ENCODE measurements around the gene CAMK1D. TPM values are rescaled to one million over a fixed set of nuclear protein-coding genes. Genes with fewer than 3 reads are reported as not detected.

The CAMK1D gene
- total and polyA plus RNA-seq, 2 donors: 11.2 to 14.6 TPM

DNA sequence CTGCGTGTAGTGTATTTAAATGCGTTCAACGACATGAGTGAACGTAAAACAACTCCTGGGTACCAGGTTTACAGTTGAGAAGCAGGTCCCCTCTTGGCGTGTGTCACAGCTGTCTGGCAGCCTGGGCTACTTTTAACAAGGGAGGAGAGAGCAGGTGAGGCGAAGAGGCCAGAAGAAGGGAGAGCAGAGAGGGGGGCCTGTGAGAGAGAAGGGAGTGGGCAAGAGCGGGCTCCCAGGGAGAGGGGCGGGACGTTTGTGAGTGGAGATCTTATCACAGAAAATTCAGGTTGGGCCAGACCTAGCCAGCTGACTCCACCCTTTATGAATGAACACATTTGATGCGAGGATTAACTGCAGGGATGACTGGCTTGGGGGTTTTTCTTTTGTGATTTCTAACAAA is 154.0 kb downstream of the CAMK1D start:
- no peaks in the 10 kb centered on the region for H3K9me3 ChIP-seq (ENCODE audit: control insufficient read depth in 2 of 2, insufficient read depth in 1 of 2, low read length in 1 of 2)
- WGBS: 72% methylated on average over 10 of the region's 10 CpGs
- no peak for DNase-seq (ENCODE audit: low read depth in 6 of 9, low spot score in 9 of 9)

DNA sequence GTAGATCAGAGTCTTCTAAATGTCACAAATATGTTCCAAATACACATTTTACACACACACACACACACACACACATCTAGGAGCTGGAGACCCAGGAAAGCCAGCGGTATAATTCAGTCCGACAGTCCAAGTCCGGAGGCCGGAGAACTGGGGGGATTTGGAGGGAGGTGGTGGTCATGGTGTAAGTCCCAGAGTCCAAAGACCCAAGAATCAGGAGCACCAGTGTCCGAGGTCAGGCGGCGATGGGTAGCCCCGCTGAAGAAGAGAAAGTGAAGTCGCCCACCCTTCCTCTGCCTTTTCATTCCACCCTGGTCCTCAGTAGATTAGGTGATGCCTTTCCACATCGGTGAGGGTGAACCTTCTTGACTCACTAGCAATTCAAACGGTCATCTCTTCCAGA is 154.8 kb downstream of the CAMK1D start:
- no peak overlapping the region for H3K4me3 ChIP-seq (ENCODE audit: low read length in 2 of 2)
- WGBS: 98% methylated on average over 11 of the region's 11 CpGs
- H3K4me1 ChIP-seq (ENCODE audit: control insufficient read depth in 2 of 2, insufficient read depth in 2 of 2, low read length in 2 of 2): peaks cover 32 to 77% of the 10 kb centered on the region in 2 donors
- DNase-seq (ENCODE audit: low read depth in 6 of 9, low spot score in 9 of 9): no peak
- H3K9me3 ChIP-seq (ENCODE audit: control insufficient read depth in 2 of 2, insufficient read depth in 1 of 2, low read length in 1 of 2): no peaks in the 10 kb centered on the region
- H3K27me3 ChIP-seq (ENCODE audit: control insufficient read depth in 2 of 2, insufficient read depth in 1 of 2, low read length in 1 of 2): no peaks in the 10 kb centered on the region
- no peak overlapping the region for H3K27ac ChIP-seq (ENCODE audit: low read depth in 1 of 2, low read length in 1 of 2)
- no peaks in the 10 kb centered on the region for H3K36me3 ChIP-seq (ENCODE audit: control insufficient read depth in 2 of 2, insufficient read depth in 2 of 2, low read length in 1 of 2)

More for the DNA sequence above, 154.0 kb downstream of the CAMK1D start:
- Histone ChIP-seq H3K27ac (ENCODE audit: low read depth in 1 of 2, low read length in 1 of 2) (peak overlapping the region in 1 of 2 donors; percentile 24), H3K27me3 (ENCODE audit: control insufficient read depth in 2 of 2, insufficient read depth in 1 of 2, low read length in 1 of 2) (no peaks in the 10 kb centered on the region), H3K36me3 (ENCODE audit: control insufficient read depth in 2 of 2, insufficient read depth in 2 of 2, low read length in 1 of 2) (no peaks in the 10 kb centered on the region), H3K4me3 (ENCODE audit: low read length in 2 of 2) (no peak overlapping the region), H3K4me1 (ENCODE audit: control insufficient read depth in 2 of 2, insufficient read depth in 2 of 2, low read length in 2 of 2) (peaks cover 32 to 74% of the 10 kb centered on the region in 2 donors)

DNA sequence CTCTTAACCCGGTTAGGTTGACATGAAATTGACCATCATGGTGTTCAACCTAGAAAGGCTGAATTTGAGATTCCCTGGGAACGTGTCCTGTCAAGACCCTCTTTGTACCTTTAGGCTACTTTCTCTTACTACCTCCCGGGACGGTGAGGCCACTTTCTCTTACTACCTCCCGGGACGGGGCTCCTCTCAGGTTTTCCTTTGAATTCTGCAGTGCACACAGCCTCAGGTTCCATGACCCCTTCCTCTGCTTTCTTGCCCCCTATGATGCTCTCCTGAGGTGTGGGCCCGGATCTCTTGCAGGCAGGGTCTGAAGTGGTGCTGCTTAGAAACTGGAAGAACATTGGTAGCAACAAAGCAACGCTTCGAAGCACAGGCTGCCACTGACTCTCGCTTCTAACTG is 155.3 kb downstream of the CAMK1D start:
- H3K4me3 ChIP-seq (ENCODE audit: low read length in 2 of 2): no peak overlapping the region
- H3K27ac ChIP-seq (ENCODE audit: low read depth in 1 of 2, low read length in 1 of 2): peak overlapping the region; percentile 8 to 20
- no peaks in the 10 kb centered on the region for H3K27me3 ChIP-seq (ENCODE audit: control insufficient read depth in 2 of 2, insufficient read depth in 1 of 2, low read length in 1 of 2)
- 98% methylated on average over 10 of the region's 10 CpGs for WGBS
- no peak for DNase-seq (ENCODE audit: low read depth in 6 of 9, low spot score in 9 of 9)
- H3K9me3 ChIP-seq (ENCODE audit: control insufficient read depth in 2 of 2, insufficient read depth in 1 of 2, low read length in 1 of 2): no peaks in the 10 kb centered on the region
- peaks cover 34 to 77% of the 10 kb centered on the region in 2 donors for H3K4me1 ChIP-seq (ENCODE audit: control insufficient read depth in 2 of 2, insufficient read depth in 2 of 2, low read length in 2 of 2)
- H3K36me3 ChIP-seq (ENCODE audit: control insufficient read depth in 2 of 2, insufficient read depth in 2 of 2, low read length in 1 of 2): no peaks in the 10 kb centered on the region

DNA sequence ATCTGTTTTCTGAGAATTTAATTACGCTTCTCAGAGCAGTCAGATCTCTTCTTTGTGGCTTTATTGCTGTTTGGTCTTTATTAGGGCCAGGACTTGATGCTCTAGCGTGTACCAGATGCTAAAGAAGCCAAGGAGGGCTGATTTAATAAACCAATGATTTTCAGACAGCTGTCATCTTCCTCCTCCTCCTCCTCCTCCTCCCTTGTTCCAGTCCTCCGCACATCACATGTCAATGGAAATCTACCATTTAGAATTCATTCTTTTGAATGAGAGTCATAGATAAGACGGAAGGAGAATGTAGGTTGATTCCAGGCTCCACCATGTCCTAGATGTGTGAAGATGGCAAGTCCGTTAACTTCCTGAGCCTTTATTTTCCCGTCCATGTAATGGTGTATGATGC is 156.3 kb downstream of the CAMK1D start:
- no peaks in the 10 kb centered on the region for H3K27me3 ChIP-seq (ENCODE audit: control insufficient read depth in 2 of 2, insufficient read depth in 1 of 2, low read length in 1 of 2)
- H3K4me3 ChIP-seq (ENCODE audit: low read length in 2 of 2): no peak overlapping the region
- WGBS: 99% methylated on average over 6 of the region's 6 CpGs

DNA sequence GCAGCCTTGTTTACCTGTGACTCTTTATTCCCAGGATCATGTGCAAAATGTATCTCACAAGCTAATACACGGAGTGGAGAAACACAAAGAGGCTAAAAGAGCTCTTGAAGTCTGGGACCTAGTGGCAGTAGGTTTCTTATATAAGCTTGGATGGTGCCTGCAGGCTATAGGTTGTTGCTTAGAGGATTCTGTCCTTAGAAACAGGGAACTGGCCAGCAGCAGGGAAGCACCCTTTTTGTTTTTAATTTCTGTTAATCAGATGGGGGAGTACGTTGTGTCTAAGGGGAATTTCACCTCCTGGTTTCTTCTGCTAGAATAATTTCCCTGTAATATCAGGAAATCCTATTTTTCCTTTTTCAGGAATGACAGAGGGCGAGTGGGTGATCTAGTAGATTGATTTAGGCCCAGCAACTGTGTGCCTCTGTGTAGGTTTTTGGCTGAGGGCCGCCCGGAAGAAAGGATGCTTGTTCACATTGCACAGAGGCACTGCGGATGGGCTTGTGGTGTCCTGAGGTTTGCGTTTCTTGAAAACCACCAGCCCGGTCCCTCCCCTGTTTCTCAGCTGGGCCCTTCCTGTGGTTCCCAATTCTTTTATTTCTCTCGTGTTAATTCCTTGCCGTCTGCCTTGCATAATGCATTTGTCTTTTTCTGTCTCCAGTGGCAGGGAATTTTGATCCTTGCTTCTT is 158.0 kb downstream of the CAMK1D start:
- WGBS: 28% methylated on average over 10 of the region's 10 CpGs

More for the DNA sequence above, 156.3 kb downstream of the CAMK1D start:
- Histone ChIP-seq H3K36me3 (ENCODE audit: control insufficient read depth in 2 of 2, insufficient read depth in 2 of 2, low read length in 1 of 2) (no peaks in the 10 kb centered on the region), H3K4me1 (ENCODE audit: control insufficient read depth in 2 of 2, insufficient read depth in 2 of 2, low read length in 2 of 2) (peaks cover 41 to 80% of the 10 kb centered on the region in 2 donors), H3K27ac (ENCODE audit: low read depth in 1 of 2, low read length in 1 of 2) (no peak overlapping the region), H3K9me3 (ENCODE audit: control insufficient read depth in 2 of 2, insufficient read depth in 1 of 2, low read length in 1 of 2) (no peaks in the 10 kb centered on the region)
- no peak for DNase-seq (ENCODE audit: low read depth in 6 of 9, low spot score in 9 of 9)

DNA sequence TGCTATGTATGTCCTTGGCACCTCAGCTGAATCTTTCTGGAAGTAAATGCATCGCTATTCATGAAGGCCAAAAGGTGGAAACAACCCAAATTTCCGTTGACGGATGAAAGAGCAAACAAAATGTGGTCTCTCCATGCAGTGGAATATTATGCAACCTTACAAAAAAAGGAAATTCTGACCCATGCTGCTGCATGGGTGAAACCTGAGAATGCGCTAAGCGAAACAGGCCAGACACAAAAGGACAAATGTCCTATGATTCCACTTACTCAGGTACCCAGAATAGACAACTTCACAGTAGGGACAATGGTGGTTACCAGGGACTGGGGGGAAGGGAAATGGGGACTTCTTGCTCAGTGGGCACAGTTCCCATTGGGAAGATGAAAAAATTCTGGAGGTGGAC is 158.8 kb downstream of the CAMK1D start:
- Histone ChIP-seq H3K9me3 (ENCODE audit: control insufficient read depth in 2 of 2, insufficient read depth in 1 of 2, low read length in 1 of 2) (no peaks in the 10 kb centered on the region), H3K27ac (ENCODE audit: low read depth in 1 of 2, low read length in 1 of 2) (no peak overlapping the region), H3K36me3 (ENCODE audit: control insufficient read depth in 2 of 2, insufficient read depth in 2 of 2, low read length in 1 of 2) (no peaks in the 10 kb centered on the region), H3K27me3 (ENCODE audit: control insufficient read depth in 2 of 2, insufficient read depth in 1 of 2, low read length in 1 of 2) (no peaks in the 10 kb centered on the region), H3K4me3 (ENCODE audit: low read length in 2 of 2) (no peak overlapping the region), H3K4me1 (ENCODE audit: control insufficient read depth in 2 of 2, insufficient read depth in 2 of 2, low read length in 2 of 2) (peaks cover 37 to 61% of the 10 kb centered on the region in 2 donors)
- 98% methylated on average over 5 of the region's 5 CpGs for WGBS
- no peak for DNase-seq (ENCODE audit: low read depth in 6 of 9, low spot score in 9 of 9)

More for the DNA sequence above, 158.0 kb downstream of the CAMK1D start:
- Histone ChIP-seq H3K9me3 (ENCODE audit: control insufficient read depth in 2 of 2, insufficient read depth in 1 of 2, low read length in 1 of 2) (no peaks in the 10 kb centered on the region), H3K4me3 (ENCODE audit: low read length in 2 of 2) (no peak overlapping the region), H3K27me3 (ENCODE audit: control insufficient read depth in 2 of 2, insufficient read depth in 1 of 2, low read length in 1 of 2) (no peaks in the 10 kb centered on the region), H3K27ac (ENCODE audit: low read depth in 1 of 2, low read length in 1 of 2) (peak overlapping the region in 1 of 2 donors; percentile 19), H3K36me3 (ENCODE audit: control insufficient read depth in 2 of 2, insufficient read depth in 2 of 2, low read length in 1 of 2) (no peaks in the 10 kb centered on the region), H3K4me1 (ENCODE audit: control insufficient read depth in 2 of 2, insufficient read depth in 2 of 2, low read length in 2 of 2) (peaks cover 43 to 69% of the 10 kb centered on the region in 2 donors)
- peak in 1 of 9 donors; percentile 48 for DNase-seq (ENCODE audit: low read depth in 6 of 9, low spot score in 9 of 9)

DNA sequence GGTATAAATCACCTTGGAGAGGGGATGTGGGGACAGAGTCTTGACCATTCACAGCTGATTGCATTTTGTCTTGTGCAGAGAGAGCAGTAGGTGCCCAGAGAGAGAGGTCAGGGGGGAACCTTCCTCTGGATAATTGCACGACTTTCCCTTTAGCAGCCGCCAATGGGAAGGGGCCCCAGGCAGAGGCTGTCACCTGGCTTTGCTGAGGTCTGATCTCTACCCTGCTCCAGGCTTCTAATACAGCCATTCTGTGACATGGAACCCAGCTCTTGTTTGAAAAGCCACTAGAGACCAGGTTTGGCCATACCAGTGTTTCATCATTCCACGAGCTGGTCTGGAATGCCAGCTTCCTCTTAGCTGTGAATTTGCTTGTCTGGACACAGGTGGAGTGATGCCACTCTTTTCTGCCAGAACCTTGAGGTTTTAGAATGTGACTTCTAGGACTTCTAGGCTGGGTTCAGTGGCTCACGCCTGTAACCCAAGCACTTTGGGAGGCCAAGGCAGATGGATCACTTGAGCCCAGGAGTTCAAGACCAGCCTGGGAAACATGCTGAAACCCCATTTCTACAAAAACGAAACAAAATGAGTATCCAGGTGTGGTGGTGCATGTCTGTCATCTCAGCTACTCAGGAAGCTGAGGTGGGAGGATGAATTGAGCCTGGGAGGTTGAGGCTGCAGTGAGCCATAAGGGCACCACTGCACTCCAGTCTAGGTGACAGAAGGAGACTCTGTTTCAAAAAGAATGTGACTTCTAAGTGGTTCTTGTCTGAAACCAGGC is 159.9 kb downstream of the CAMK1D start:
- peak in 2 of 9 donors; percentile 44 to 60 for DNase-seq (ENCODE audit: low read depth in 6 of 9, low spot score in 9 of 9)
- no peaks in the 10 kb centered on the region for H3K9me3 ChIP-seq (ENCODE audit: control insufficient read depth in 2 of 2, insufficient read depth in 1 of 2, low read length in 1 of 2)
- H3K4me1 ChIP-seq (ENCODE audit: control insufficient read depth in 2 of 2, insufficient read depth in 2 of 2, low read length in 2 of 2): peaks cover 31 to 59% of the 10 kb centered on the region in 2 donors
- 69% methylated on average over 5 of the region's 5 CpGs for WGBS
- no peak overlapping the region for H3K4me3 ChIP-seq (ENCODE audit: low read length in 2 of 2)
- no peaks in the 10 kb centered on the region for H3K36me3 ChIP-seq (ENCODE audit: control insufficient read depth in 2 of 2, insufficient read depth in 2 of 2, low read length in 1 of 2)
- H3K27ac ChIP-seq (ENCODE audit: low read depth in 1 of 2, low read length in 1 of 2): peak overlapping the region in 1 of 2 donors; percentile 20
- no peaks in the 10 kb centered on the region for H3K27me3 ChIP-seq (ENCODE audit: control insufficient read depth in 2 of 2, insufficient read depth in 1 of 2, low read length in 1 of 2)

DNA sequence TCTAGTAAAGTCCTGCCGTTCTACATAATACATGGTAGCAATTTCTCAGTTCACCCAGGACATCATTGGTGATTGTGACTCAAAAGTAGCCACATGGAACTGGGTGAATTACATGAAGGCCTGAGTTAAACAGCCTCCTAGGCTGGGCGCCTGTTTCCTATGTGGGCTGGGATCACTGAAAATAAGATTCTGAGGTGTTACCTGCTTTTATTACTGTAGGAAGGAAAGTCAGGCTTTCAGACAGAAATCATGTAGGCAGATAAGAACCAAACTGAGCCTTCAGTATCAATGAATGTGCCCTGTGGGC is 160.4 kb downstream of the CAMK1D start:
- Histone ChIP-seq H3K27ac (ENCODE audit: low read depth in 1 of 2, low read length in 1 of 2) (peak overlapping the region; percentile 20 to 52), H3K4me1 (ENCODE audit: control insufficient read depth in 2 of 2, insufficient read depth in 2 of 2, low read length in 2 of 2) (peaks cover 30 to 57% of the 10 kb centered on the region in 2 donors), H3K9me3 (ENCODE audit: control insufficient read depth in 2 of 2, insufficient read depth in 1 of 2, low read length in 1 of 2) (no peaks in the 10 kb centered on the region), H3K36me3 (ENCODE audit: control insufficient read depth in 2 of 2, insufficient read depth in 2 of 2, low read length in 1 of 2) (no peaks in the 10 kb centered on the region), H3K4me3 (ENCODE audit: low read length in 2 of 2) (no peak overlapping the region), H3K27me3 (ENCODE audit: control insufficient read depth in 2 of 2, insufficient read depth in 1 of 2, low read length in 1 of 2) (no peaks in the 10 kb centered on the region)
- 78% methylated on average over 2 of the region's 2 CpGs for WGBS
- DNase-seq (ENCODE audit: low read depth in 6 of 9, low spot score in 9 of 9): no peak

DNA sequence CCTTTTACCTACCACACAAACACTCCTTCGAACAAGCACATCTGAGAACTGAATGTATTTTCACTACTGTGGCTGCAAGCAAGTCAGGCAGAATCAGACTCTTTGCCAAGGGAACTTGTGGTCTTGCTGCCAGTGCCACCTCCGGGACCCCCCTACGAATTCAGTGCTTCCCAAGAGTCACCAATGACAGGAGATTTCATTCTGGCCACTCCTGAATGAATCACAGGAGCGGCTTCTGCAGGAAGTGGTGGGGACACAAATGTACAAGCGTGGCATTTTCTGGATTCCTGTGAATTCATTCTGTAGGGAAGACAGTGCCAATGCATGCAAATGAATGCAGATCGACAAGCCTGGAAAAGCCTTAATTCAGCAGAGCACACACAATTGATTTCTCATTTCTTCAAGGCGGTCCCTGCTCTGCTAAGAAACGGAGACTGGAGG is 161.2 kb downstream of the CAMK1D start:
- no peak for DNase-seq (ENCODE audit: low read depth in 6 of 9, low spot score in 9 of 9)
- no peaks in the 10 kb centered on the region for H3K27me3 ChIP-seq (ENCODE audit: control insufficient read depth in 2 of 2, insufficient read depth in 1 of 2, low read length in 1 of 2)
- H3K4me3 ChIP-seq (ENCODE audit: low read length in 2 of 2): no peak overlapping the region
- no peaks in the 10 kb centered on the region for H3K36me3 ChIP-seq (ENCODE audit: control insufficient read depth in 2 of 2, insufficient read depth in 2 of 2, low read length in 1 of 2)
- peaks cover 27 to 50% of the 10 kb centered on the region in 2 donors for H3K4me1 ChIP-seq (ENCODE audit: control insufficient read depth in 2 of 2, insufficient read depth in 2 of 2, low read length in 2 of 2)
- no peak overlapping the region for H3K27ac ChIP-seq (ENCODE audit: low read depth in 1 of 2, low read length in 1 of 2)
- no peaks in the 10 kb centered on the region for H3K9me3 ChIP-seq (ENCODE audit: control insufficient read depth in 2 of 2, insufficient read depth in 1 of 2, low read length in 1 of 2)
- 51% methylated on average over 8 of the region's 8 CpGs for WGBS

Data from thymus (tissue), 11 donors.